GM18873 (cell line): ENCODE results near the gene METAP2.
"Not testable (repeated sequence)": the region's sequence is repeated elsewhere in the genome, so short reads cannot be mapped to it uniquely, and the experiment has no call there.

ENCODE experiments used
- ATAC-seq: cut with Tn5 transposase; IDR thresholded peaks from one replicate; pipeline ENCODE4 v1.9.1; 2021; ENCODE audit warnings: mild to moderate bottlenecking, moderate library complexity, moderate number of reproducible peaks; ENCODE audit not compliant: unreplicated experiment, low FRiP score

METAP2 gene

DNA sequence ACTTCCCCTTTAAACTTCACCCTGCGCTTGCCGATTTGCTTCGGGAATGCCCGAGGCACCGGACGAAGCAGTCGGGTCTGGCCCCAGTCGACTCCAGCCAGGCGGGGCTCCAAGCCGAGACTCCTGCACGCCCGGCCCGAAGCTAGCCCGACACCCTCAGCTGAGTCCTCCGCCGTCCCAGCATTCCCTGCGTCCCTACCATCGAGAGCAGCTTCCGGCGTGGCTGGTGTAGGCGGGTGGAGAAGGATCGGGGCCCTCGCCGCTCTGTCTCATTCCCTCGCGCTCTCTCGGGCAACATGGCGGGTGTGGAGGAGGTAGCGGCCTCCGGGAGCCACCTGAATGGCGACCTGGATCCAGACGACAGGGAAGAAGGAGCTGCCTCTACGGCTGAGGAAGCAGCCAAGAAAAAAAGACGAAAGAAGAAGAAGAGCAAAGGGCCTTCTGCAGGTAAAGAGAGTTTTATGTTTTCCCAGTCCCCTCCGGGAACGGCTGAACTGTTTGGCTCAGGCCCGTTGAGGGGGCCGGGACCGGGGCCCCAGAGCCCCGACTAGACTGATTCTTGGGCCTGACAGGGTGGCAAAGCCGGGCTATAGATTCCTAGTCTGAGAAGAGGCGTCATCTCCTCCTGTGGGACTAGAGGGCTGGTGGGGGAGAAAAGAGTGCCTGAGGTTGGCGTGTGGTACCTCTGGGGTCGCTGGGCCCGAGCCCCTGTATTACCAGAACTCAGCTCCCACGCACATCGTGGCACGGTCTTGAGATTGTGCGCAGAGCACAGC lies at the start of gene METAP2:
Gene METAP2 (plus strand): TSS at position 269 of the 776 bp plus-strand sequence. CDS start 28 bp downstream, at position 297.
- ATAC-seq = peak; percentile 98

DNA sequence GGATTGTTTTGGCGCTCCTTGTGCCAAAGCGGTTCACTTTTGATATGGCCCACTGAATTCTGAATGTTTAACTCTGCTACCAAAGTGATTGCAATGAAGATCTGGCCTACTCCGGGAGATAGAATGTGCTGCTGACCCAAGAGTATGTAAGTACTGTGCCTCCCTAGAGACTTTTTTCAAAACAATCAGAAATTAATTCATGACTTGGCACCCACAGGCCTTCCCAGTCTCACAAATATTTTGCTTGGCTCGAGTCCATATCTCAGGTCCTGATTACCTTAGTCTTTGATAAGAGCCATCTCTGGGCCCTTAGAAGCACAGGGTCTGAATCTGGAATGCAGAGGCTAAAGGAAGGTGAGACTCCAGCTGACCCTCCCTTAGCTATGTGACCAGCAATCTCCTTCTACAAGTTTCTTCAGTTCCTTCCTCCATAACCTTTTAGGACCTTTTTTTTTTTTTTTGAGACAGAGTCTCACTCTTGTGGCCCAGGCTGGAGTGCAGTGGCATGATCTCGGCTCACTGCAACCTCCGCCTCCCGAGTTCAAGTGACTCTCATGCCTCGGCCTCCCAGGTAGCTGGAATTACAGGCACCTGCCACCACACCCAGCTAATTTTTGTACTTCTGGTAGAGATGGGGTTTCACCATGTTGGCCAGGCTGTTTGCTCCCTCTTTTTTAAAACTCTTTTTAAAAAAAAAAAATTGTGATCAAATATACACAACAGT lies 49.5 kb upstream of the METAP2 start:
- ATAC-seq = no peak

DNA sequence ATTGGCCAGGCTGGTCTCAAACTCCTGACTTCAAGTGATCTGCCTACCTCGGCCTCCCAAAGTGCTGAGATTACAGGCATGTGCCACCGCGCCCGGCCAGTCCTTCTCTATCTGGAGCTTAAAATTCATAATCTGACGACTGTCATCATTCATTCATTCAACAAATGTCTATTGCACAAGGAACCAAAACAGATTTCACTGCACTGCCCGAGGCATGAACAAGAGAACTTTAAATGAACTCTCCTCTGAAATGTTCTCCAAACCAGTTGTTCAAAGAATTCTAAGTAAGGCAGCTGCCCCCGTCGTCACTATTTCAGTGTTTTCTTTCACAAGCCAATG lies 44.8 kb upstream of the METAP2 start:
- no peak for ATAC-seq

DNA sequence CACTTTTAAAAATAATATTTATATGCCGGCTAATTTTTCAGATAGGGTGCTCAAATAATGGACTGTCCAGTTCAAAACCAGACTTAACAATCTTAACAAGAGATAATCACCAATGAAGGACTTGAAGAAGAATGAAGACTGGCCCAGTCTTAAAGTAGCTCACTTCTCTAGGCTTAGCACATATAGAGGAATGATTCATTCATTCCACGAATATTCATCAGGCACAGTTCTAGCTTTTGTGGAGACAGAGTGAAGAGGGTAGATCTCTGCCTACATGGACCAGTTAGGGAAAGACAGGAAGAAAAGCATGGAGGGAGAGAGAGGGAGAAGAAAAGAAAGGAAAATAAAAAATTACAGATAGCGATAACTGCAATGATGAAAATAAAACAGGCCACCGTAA lies 42.8 kb upstream of the METAP2 start:
- no peak for ATAC-seq

DNA sequence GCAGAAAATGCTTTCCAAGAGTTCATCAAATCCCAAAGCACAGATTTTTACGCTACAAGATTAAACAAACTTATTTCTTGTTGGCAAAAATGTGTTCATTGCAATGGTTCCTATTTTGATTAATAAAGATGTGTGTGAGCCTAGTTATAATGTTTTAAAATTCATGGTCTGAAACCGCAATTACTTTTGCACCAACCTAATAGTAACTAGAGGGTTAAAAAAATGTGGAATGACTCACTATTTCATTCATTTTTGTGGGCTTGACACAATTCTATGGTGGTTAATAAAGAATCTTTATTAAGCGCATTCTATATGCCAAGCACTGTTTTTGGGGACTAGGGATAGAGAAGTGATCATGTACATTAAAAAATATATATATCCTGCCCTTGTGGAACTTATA lies 38.6 kb upstream of the METAP2 start:
- no peak for ATAC-seq

DNA sequence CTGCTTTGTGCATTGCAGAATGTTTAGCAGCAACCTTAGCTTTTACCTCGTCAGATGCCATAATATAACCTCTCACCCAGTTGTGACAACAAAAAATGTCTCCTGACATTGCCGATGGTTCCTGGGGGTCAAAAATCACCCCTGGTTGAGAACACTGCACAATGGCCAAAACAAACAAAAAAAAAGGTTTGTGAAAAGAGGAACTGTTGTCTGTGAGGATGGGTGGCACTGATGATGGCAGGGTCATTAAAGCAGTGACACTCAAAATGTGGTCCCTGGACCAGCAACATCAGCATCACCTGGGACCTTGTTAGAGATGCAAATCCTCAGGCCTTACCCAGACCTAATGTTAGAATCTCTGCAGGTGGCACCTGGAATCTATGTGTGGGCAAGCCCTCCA lies 36.4 kb upstream of the METAP2 start:
- no peak for ATAC-seq

DNA sequence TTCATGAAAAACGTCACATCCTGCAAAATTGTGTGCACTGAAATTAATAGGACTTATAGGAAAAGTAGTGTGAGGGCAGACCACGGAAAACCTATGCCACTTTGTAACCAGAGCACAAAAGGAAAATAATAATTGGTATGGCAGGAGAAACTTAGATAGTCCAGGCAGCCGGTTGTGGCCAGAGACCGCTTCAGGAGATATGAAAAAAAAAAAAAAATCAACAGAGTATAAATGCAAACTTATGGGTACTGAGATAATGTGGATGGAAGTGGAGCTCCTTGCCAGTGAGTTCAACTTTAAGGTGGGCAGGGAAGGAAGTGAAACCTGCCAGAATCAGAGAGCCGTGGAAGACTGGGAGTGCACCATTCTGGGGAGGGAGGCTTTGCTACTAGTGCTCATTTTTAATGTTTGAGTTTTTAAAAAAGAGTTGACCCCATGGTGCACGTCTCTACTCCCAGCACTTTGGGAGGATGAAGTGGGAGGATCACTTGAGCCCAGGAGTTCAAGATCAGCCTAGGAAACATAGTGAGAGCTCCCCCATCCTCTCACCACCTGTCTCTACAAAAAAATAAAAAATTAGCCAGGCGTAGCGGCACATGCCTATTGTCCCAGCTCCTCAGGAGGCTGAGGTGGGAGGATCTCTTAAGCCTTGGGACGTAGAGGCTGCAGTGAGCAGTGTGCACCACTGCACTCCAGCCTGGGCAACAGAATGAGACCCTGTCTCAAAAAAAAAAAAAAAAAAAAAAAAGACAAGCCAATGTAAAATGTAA lies 34.3 kb upstream of the METAP2 start:
- ATAC-seq = no peak

DNA sequence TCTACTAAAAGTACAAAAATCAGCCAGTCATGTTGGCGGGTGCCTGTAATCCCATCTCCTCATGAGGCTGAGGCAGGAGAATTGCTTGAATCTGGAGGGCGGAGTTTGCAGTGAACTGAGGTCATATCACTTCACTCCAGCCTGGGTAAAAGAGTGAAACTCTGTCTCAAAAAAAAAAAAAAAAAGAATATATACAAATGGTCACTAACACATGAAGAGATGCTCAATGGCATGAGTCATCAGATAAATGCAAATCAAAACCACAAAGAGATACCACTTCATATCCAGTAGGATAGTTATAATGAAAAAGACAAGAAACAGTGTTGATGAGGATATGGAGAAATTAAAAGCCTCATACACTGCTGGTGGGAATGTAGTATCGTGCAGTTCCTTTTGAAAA lies 33.6 kb upstream of the METAP2 start:
- no peak for ATAC-seq

DNA sequence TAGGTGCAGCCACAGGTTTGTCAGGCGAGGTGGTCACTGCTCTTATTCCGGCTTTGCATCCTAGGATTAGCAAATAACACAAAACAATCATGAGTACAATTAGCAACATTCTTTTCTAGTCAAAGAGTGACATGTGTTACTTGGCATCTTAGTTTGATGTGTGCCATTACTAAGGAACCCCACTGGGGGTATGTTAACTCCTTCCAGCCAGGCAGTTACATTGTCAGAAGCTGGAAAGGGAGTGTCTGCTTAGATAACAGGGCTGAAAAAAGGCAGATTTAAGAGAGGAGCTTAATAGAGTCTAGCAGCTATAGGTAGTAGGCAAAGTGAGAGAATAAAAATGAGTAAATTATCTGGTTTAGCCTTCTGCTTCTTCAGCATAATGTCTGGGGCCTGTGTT lies 30.5 kb upstream of the METAP2 start:
- ATAC-seq = no peak

DNA sequence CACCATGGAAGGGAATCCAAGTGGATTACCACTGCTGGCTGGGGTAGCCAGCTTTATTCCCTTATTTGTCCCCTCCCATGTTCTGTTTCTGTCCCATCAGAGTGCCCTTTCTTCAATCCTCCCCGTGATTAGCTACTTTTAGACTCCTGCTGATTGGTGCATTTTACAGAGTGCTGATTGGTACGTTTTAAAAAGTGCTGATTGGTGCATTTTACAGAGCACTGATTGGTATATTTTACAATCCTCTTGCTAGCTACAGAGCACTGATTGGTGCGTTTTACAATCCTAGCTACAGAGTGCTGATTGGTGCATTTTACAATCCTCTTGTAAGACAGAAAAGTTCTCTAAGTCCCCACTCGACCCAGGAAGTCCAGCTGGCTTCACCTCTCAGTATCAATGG lies 28.9 kb upstream of the METAP2 start:
- not testable (repeated sequence) for ATAC-seq

DNA sequence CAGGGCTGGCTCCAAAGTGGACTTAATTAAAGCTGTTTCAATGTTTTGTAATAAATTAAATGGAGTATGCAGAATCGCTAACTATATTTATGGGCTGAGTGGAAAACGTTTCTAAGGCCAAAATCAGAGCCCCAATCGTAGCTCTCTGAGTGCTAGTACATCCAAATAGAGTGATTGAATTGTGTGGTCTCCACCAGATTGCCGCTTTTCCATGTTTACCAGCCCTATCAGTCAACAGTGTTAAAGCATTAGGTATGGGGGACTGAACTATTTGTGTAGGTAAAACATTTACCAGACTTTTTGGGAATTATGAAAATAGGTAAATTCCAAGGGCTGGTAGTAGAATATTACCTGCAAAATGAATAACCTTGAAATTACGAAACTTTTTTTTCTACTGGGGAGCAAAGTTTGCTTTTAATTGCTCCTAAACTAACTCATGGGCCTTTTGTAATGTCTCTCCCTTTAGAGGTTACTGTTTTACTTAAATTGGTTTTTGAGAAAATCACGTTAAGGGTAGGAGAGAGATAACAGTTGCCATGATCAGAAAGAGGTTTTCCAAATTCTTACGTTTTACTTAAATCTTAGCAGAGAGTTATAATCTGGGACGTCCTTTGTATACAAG lies 28.0 kb upstream of the METAP2 start:
- ATAC-seq = no peak

DNA sequence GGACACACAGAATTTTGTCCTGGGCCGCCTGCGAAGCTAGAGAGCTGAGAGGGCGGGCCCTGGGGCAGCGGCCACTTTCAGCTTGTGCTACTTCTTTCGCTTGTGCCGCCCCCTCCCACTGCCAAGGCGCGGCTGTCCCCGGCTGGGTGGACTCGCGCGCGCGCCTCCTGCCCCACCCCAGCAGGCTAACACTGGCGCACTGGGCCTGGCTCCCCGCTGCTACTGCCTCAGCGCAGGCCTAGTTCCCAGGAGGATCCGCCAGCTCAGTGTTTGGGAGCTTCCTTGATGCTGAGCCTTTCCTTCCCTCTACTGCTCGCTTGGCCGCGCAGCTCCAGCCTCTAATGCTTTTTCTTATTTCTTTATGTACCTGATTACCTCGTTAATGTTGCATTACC lies 27.4 kb upstream of the METAP2 start:
- no peak for ATAC-seq

DNA sequence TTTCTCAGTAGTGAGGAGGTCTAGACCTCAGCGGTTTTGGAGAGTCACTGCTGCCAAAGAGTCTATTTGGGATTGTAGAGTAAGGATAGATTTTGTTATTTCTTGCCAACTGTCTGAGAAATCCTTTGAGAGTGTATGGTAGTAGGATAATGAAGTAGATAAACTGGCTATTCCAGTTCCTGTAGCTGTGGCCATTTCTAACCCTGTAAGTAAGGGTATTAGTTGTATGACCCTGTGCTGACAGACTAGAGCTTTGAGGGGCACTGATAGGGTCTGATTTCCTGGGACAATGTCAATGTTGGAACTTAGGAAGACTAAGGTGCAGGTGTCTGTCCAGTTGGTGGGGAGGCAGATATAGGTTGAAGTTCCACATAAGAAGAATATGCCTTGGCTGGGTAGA lies 24.3 kb upstream of the METAP2 start:
- ATAC-seq = not testable (repeated sequence)

DNA sequence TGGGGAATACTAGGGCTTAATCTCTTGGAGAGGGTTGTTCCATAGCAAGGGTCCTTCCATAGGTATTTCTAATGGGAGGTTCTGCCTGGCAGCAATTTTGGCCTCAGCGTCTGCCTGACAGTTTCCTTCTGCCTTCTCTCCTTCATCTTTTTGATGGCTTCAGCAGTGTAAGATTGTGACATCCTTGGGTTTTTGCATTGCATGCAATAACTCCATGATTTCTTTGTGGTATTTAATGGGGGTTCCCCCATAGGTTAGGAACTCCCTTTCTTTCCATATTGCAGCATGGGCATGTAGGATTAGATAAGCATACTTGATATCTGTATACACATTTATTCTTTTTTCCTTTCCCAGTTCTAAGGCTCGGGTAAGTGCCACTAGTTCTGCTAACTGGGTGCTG lies 21.5 kb upstream of the METAP2 start:
- ATAC-seq = not testable (repeated sequence)

DNA sequence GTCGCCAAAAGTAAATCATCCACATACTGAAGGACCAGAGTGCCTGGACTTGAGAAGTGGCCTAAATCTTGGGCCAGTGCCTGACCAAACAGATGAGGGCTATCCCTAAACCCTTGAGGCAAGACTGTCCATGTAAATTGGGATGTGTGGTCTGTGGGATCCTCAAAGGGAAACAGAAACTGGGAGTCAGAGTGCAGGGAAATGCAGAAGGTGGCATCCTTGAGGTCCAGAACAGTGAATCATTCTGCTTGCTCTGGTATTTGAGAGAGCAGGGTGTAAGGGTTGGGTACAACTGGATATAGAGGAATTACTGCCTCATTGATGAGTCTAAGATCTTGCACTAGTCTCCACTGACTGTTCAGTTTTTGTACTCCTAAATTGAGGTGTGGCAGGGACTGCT lies 20.1 kb upstream of the METAP2 start:
- not testable (repeated sequence) for ATAC-seq

DNA sequence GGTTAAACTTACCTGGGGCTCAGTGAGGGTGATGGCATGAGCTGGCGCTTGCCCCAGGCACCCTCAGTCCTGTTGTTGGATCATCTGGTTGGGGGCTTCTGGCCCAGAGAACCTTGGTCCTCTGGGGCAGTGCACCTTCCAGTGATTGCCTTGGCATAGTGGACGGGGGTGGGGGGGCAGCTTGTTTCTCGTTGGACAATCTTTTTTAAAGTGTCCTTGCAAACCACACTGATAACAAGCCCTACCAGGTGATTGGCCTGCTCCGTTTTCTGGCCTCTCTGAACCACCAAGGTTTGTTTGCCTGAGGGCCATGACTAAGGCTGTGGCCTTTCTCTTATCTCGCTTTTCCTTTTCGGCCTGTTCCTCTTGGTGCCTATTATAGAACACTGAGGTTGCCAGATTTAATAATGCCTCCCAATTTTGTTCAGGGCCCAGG lies 19.2 kb upstream of the METAP2 start:
- ATAC-seq = not testable (repeated sequence)

DNA sequence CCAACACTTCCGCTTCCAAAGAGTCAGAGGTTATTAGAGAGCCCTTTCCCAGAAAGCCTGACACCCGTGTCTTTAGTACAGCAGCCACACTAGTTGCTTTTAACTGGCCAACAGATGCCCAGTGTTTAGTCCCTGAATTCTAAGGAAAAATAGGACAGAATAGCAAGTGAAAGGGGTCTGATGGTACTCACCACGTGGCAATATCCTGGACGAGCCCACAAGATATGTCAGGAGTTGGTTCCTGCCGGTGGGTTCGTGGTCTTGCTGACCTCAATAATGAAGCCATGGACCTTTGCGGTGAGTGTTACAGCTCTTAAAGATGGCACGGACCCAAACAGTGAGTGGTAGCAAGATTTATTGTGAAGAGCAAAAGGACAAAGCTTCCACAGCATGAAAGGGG lies 16.3 kb upstream of the METAP2 start:
- ATAC-seq = not testable (repeated sequence)

DNA sequence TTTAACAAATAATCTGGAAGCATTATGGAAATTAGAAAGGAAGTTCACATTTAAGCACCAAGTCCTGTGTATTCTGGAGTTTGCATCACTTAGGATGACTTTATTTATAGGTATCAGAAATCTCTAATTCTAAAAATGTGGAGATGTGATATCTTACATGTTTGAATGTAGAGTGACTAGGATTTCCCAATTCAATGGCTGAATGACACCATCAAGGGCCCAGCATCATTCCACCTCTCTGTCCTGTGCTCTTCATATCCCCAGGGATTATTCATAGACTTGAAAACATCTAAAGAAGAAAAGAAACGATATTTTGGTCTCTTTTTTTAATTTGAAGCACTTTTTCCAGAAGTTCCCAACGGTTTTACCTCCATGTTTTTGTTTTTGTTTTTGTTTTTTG lies 15.2 kb upstream of the METAP2 start:
- ATAC-seq = no peak

DNA sequence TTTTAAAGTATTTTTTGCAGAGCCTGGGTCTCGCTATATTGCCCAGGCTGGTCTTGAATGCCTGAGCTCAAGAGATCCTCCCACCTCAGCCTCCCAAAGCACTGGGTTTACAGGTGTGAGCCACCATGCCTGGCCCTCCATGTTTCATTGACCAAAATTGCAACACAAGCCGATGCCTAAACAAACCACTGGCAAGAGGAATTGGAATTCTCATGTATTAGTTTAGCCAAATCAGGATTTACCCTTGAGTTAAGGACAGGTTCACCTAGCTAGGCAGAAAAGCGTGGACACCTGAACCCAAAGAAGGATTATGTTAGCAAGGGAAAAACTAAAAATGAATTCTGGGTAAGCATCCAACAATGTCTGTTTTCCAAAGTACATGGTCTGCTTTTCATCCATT lies 14.6 kb upstream of the METAP2 start:
- no peak for ATAC-seq

DNA sequence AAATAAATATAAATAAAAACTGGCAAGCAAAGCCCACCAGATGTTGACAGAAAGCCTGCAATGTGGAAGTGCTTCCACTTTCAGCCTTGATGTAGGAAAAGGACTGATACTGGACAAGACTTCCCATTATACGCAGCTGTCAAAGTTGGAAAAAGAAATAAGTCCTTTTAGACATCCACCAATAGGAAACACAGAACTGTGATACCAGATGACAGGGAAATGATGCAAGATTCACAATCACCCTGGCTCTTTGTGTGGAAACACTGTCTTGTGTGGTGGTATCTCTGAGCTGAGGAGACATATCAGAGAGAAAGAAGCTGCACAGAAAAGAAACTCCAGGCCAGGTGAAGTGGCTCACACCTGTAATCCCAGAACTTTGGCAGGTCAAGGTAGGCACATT lies 13.8 kb upstream of the METAP2 start:
- ATAC-seq = no peak

DNA sequence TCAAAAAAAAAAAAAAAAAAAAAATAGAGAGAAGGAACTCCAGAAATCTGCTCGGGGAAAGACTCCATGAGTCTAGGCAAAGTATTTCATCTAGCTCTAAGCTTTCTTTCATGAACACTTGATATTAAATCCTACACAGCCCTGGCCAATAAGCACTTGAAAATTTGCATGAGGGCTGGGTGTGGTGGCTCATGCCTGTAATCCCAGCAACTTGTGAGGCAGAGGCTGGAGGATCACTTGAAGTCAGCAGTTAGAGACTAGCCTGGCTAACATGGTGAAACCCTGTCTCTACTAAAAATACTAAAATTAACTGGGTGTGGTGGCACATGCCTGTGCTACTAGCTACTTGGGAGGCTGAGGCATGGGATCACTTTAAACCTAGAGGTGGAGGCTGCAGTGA lies 13.1 kb upstream of the METAP2 start:
- no peak for ATAC-seq
